ENCODE measurements around the gene ALKBH8. TPM values are rescaled to one million over a fixed set of nuclear protein-coding genes. Genes with fewer than 3 reads are reported as not detected.

ALKBH8 gene
- total RNA-seq, 2 donors from 2014 or later: 2.6 to 3.6 TPM

- ATAC-seq (no peak), DNase-seq (no peak)
- H3K4me1 ChIP-seq: no peaks in the 10 kb centered on the region
- intact Hi-C loops (cut with DNase I): no loop called here
- H3K4me3 ChIP-seq: no peak overlapping the region
- no peak overlapping the region for H3K27ac ChIP-seq
- no peaks in the 10 kb centered on the region for H3K36me3 ChIP-seq (replicated peaks in 1 of 2; ENCODE audit: insufficient read depth in 1 of 2, low read depth in 2 of 2)
- no peaks in the 10 kb centered on the region for H3K27me3 ChIP-seq
- no peak for TF ChIP-seq POLR2A (IDR thresholded peaks at IDR 0.05)
- TF ChIP-seq, protein P1, sequence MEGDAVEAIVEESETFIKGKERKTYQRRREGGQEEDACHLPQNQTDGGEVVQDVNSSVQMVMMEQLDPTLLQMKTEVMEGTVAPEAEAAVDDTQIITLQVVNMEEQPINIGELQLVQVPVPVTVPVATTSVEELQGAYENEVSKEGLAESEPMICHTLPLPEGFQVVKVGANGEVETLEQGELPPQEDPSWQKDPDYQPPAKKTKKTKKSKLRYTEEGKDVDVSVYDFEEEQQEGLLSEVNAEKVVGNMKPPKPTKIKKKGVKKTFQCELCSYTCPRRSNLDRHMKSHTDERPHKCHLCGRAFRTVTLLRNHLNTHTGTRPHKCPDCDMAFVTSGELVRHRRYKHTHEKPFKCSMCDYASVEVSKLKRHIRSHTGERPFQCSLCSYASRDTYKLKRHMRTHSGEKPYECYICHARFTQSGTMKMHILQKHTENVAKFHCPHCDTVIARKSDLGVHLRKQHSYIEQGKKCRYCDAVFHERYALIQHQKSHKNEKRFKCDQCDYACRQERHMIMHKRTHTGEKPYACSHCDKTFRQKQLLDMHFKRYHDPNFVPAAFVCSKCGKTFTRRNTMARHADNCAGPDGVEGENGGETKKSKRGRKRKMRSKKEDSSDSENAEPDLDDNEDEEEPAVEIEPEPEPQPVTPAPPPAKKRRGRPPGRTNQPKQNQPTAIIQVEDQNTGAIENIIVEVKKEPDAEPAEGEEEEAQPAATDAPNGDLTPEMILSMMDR (IDR thresholded peaks at IDR 0.05): no peak
- no peaks in the 10 kb centered on the region for H3K9me3 ChIP-seq
These were observed 83.3 kb downstream of the ALKBH8 start for GRCh38 chr11:107482234-107482633.

DNA sequence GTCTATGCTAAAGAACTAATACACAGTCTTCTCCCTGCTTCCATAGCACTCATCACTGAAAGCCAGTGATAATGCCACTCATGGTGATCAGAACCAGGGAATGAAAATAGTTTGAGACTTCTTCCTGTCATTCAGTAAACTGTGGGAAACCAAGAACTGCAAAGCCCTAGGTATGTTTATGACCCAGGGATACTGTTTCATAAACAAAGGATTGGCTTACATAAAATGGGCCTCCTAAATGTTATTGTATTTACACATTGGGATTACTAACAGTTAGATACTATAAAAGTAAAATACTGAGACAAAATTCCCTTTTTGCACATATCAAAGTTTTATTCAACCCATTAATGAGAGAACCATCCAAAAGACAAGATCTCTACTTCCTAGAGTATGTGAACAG is 86.6 kb downstream of the ALKBH8 start:
- no peak for ATAC-seq
- Histone ChIP-seq H3K36me3 (replicated peaks in 1 of 2; ENCODE audit: insufficient read depth in 1 of 2, low read depth in 2 of 2) (no peaks in the 10 kb centered on the region), H3K27ac (no peak overlapping the region), H3K4me1 (no peaks in the 10 kb centered on the region), H3K4me3 (no peak overlapping the region), H3K9me3 (no peaks in the 10 kb centered on the region), H3K27me3 (no peaks in the 10 kb centered on the region)
- no peak for DNase-seq
- intact Hi-C loops (cut with DNase I): no loop called here
- TF ChIP-seq POLR2A (IDR thresholded peaks at IDR 0.05): no peak

DNA sequence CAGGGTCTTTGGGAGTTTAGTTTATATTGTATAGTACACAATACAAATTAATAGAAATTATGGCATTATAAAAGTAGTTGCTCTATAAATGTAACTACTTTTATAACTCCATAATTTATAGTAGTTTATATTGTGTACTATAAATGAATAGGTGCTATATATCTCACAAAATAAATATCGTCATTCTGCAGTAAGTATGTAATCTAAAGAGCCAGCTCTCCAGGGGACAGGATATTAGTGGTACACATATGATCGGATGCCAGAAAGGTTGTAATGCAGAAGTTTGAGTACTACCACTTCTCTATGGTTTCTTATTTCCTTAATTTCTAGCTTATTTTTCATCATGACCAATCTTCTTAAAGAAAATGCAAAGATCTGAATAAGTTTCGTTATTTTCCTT is 87.7 kb downstream of the ALKBH8 start:
- no peak for ATAC-seq

DNA sequence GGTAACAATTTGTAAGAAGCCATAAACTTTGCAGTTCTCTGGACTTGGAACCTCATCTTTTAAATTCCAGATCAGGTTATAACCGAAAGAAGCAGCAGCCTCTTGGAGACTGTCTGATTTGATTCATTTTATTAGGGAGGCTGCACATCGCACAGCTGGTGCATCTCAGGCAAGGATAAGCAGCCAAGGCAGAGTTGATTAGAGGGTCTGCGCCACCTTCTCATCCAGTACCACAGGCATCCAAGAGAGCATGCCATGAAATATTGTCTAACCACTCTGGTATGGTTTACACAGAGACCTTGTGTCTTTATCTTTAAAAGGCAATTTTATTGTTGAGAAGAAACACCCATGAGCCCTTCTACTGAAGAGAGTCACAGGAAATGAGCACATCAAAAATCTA is 91.7 kb downstream of the ALKBH8 start:
- no peak for ATAC-seq

More for the DNA sequence above, 87.7 kb downstream of the ALKBH8 start:
- 77 to 78% methylated on average over 3 of the region's 3 CpGs for WGBS, 2 donors
- TF ChIP-seq POLR2A (IDR thresholded peaks at IDR 0.05): no peak
- TF ChIP-seq, protein P1 (IDR thresholded peaks at IDR 0.05): no peak
- Histone ChIP-seq H3K9me3 (no peaks in the 10 kb centered on the region), H3K36me3 (replicated peaks in 1 of 2; ENCODE audit: insufficient read depth in 1 of 2, low read depth in 2 of 2) (no peaks in the 10 kb centered on the region), H3K27me3 (no peaks in the 10 kb centered on the region), H3K4me3 (no peak overlapping the region), H3K27ac (no peak overlapping the region), H3K4me1 (no peaks in the 10 kb centered on the region)
- no peak for DNase-seq
- intact Hi-C loops (cut with DNase I): no loop called here

DNA sequence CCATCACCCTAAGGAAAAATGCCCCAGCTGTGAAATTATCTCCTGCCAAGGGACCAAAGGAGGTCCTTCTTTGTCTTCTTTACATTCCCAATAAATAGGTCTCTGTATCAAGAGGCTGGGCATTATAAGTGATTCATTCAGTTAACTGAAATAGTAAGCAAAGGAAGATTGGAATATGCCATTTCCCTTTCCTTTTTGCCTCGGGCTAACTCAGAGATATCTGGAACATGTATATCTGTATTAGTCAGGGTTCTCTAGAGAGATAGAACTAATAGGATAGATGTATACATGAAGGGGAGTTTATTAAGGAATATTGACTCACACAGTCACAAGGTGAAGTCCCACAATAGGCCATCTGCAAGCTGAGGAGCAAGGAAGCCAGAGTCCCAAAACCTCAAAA is 92.6 kb downstream of the ALKBH8 start:
- TF ChIP-seq, protein P1 (IDR thresholded peaks at IDR 0.05): no peak
- no peak for TF ChIP-seq POLR2A (IDR thresholded peaks at IDR 0.05)
- Histone ChIP-seq H3K27ac (no peak overlapping the region), H3K9me3 (no peaks in the 10 kb centered on the region), H3K4me3 (no peak overlapping the region), H3K4me1 (no peaks in the 10 kb centered on the region), H3K27me3 (no peaks in the 10 kb centered on the region), H3K36me3 (replicated peaks in 1 of 2; ENCODE audit: insufficient read depth in 1 of 2, low read depth in 2 of 2) (no peaks in the 10 kb centered on the region)
- intact Hi-C loops (cut with DNase I): no loop called here
- DNase-seq (no peak), ATAC-seq (no peak)
- 42 to 57% methylated on average over 1 of the region's 1 CpG for WGBS, 2 donors

More for the DNA sequence above, 91.7 kb downstream of the ALKBH8 start:
- no peak for TF ChIP-seq POLR2A (IDR thresholded peaks at IDR 0.05)
- TF ChIP-seq, protein P1 (IDR thresholded peaks at IDR 0.05): no peak
- 74 to 87% methylated on average over 3 of the region's 3 CpGs for WGBS, 2 donors
- H3K9me3 ChIP-seq: no peaks in the 10 kb centered on the region
- H3K4me1 ChIP-seq: no peaks in the 10 kb centered on the region
- H3K27me3 ChIP-seq: no peaks in the 10 kb centered on the region
- no peak overlapping the region for H3K27ac ChIP-seq
- H3K4me3 ChIP-seq: no peak overlapping the region
- H3K36me3 ChIP-seq (replicated peaks in 1 of 2; ENCODE audit: insufficient read depth in 1 of 2, low read depth in 2 of 2): no peaks in the 10 kb centered on the region
- intact Hi-C loops (cut with DNase I): no loop called here
- no peak for DNase-seq
